Measurements from ENCODE around the gene PCTP.

The PCTP gene

GRCh38 chr17:55756689-55757088 lies 5.8 kb downstream of the PCTP start:
- no peak overlapping the region for H3K27ac ChIP-seq

GRCh38 chr17:55757659-55758058 lies 6.8 kb downstream of the PCTP start:
- TF ChIP-seq ZFX (IDR thresholded peaks at IDR 0.05): no peak
- TF ChIP-seq CTCF (conservative IDR thresholded peaks at IDR 0.05): no peak
- H3K27ac ChIP-seq: no peak overlapping the region; the same call in 1 of the 2 replicates

More at GRCh38 chr17:55756689-55757088, 5.8 kb downstream of the PCTP start:
- TF ChIP-seq ZFX (IDR thresholded peaks at IDR 0.05): no peak
- no peak for TF ChIP-seq CTCF (conservative IDR thresholded peaks at IDR 0.05)

GRCh38 chr17:55758171-55758570 lies 7.3 kb downstream of the PCTP start:
- no peak for TF ChIP-seq CTCF (conservative IDR thresholded peaks at IDR 0.05)
- TF ChIP-seq ZFX (IDR thresholded peaks at IDR 0.05): no peak
- no peak overlapping the region; the same call in 1 of the 2 replicates for H3K27ac ChIP-seq

GRCh38 chr17:55760643-55761355 lies 9.9 kb downstream of the PCTP start:
- no peak overlapping the region for H3K27ac ChIP-seq
- TF ChIP-seq ZFX (IDR thresholded peaks at IDR 0.05) (no peak), CTCF (conservative IDR thresholded peaks at IDR 0.05) (no peak)

- no peak for TF ChIP-seq CTCF (conservative IDR thresholded peaks at IDR 0.05)
- no peak for TF ChIP-seq ZFX (IDR thresholded peaks at IDR 0.05)
- H3K27ac ChIP-seq: no peak overlapping the region
Observed at GRCh38 chr17:55762086-55762858, 11.4 kb downstream of the PCTP start.

GRCh38 chr17:55763856-55764255 lies 13.0 kb downstream of the PCTP start:
- TF ChIP-seq ZFX (IDR thresholded peaks at IDR 0.05) (no peak), CTCF (conservative IDR thresholded peaks at IDR 0.05) (no peak)
- H3K27ac ChIP-seq: no peak overlapping the region

GRCh38 chr17:55764610-55765009 lies 13.8 kb downstream of the PCTP start:
- no peak overlapping the region for H3K27ac ChIP-seq
- TF ChIP-seq ZFX (IDR thresholded peaks at IDR 0.05) (no peak), CTCF (conservative IDR thresholded peaks at IDR 0.05) (no peak)

Measured in C4-2B (cell line).